Right atrium auricular region (tissue), 2 donors: Measurements from ENCODE around the gene SH3TC2. TPM values are rescaled to one million over a fixed set of nuclear protein-coding genes. Genes with fewer than 3 reads are reported as not detected.

Source experiments
- DNase-seq: peaks from one replicate; pipeline ENCODE4 v3.0.0-alpha.2; 2019; ENCODE audit warnings: low spot score
- H3K27ac ChIP-seq, 2 donors: fragments of 200-600 bp; sonication (generic); 1 replicate in 1 of 2; 2 replicates in 1 of 2; pipeline ENCODE4 v1.5.1; 2016 to 2019
- H3K27me3 ChIP-seq, 2 donors: fragments of 200-600 bp; sonication (generic); one replicate each; pipeline versions ENCODE4 v1.5.1 to v1.6.0; 2017 to 2019
- H3K36me3 ChIP-seq: fragments of 200-600 bp; sonication (generic); one replicate; pipeline ENCODE4 v1.5.1; 2016
- H3K4me1 ChIP-seq, 2 donors: fragments of 200-600 bp; sonication (generic); one replicate each; pipeline versions ENCODE4 v1.5.1 to v1.6.0; 2017 to 2019
- H3K4me3 ChIP-seq, 2 donors: fragments of 200-600 bp; sonication (generic); 1 replicate in 1 of 2; 2 replicates in 1 of 2; pipeline ENCODE4 v1.5.1; 2017 to 2019; ENCODE audit warnings: mild to moderate bottlenecking in 1 of 2, moderate library complexity in 1 of 2
- H3K9me3 ChIP-seq, 2 donors: fragments of 200-600 bp; sonication (generic); one replicate each; pipeline ENCODE4 v1.5.1; 2019
- CTCF ChIP-seq, 2 donors: fragments of 200-600 bp; sonication (generic); IDR thresholded peaks; one replicate each; pipeline ENCODE4 v1.5.1; 2019; ENCODE audit warnings: antibody characterized with exemption in 2 of 2
- total RNA-seq, 2 donors: library from RNA; depleted of rRNA; stranded (reverse); fragments of >200 nt; gene quantifications; one replicate each; pipeline ENCODE4 v1.1.0, GENCODE V29; 2016

The SH3TC2 gene
- total RNA-seq, 2 donors from 2014 or later, result 4.7 to 13.1 TPM

- no peaks in the 10 kb centered on the region for H3K27me3 ChIP-seq
- no peaks in the 10 kb centered on the region for H3K36me3 ChIP-seq
- peaks cover 0 to 14% of the 10 kb centered on the region in 2 donors for H3K4me1 ChIP-seq
- H3K4me3 ChIP-seq, result no peak overlapping the region
- no peak overlapping the region for H3K27ac ChIP-seq
- TF ChIP-seq CTCF (IDR thresholded peaks at IDR 0.05), result no peak
- no peak for DNase-seq
- H3K9me3 ChIP-seq, result no peaks in the 10 kb centered on the region
Observed at GRCh38 chr5:149038336-149039080, 24.4 kb downstream of the SH3TC2 start.

DNA sequence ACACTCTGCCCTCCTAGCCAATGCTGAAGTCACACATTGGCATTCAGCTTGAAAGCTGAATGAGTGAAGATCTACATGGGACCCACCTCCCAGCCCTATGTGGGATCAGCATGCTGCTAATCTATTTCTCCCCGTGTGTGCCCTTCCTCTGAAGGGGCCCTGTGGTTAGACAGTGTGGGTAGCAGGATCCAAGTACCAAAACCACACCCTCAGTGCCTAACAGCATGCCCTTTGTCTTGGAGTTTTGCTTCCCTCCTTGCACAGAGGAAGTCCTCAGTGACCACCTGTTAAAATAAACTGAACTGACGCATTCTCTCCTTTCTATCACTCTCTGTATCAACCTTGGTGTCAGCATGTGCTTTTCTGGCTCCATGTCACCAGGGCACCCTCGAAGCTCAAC, 25.0 kb downstream of the SH3TC2 start:
- no peak for TF ChIP-seq CTCF (IDR thresholded peaks at IDR 0.05)
- H3K4me1 ChIP-seq, result peaks cover 0 to 14% of the 10 kb centered on the region in 2 donors
- no peaks in the 10 kb centered on the region for H3K36me3 ChIP-seq
- no peak overlapping the region for H3K27ac ChIP-seq
- H3K9me3 ChIP-seq, result no peaks in the 10 kb centered on the region
- no peaks in the 10 kb centered on the region for H3K27me3 ChIP-seq
- no peak for DNase-seq
- no peak overlapping the region for H3K4me3 ChIP-seq

DNA sequence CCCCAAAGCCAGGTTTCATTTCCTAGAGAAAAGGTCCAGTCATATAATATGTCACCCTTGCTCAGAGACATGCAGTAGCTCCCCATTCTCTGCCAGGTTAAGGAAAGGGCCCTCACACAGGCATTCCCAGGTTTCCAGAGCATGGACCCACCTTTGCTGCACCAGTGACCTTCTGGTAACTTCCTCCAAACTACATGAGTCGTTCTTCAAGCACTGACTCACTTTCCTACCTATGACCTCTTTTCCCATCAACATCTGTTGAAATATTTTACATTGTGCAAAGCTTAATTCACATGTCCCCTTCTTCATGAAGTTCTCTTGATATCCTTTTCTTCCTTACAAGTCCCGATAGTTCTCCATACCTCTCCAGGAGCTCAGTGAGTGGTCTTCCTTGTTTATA, 25.9 kb downstream of the SH3TC2 start:
- H3K4me3 ChIP-seq, result no peak overlapping the region
- no peak for TF ChIP-seq CTCF (IDR thresholded peaks at IDR 0.05)
- DNase-seq, result no peak
- peaks cover 0 to 14% of the 10 kb centered on the region in 2 donors for H3K4me1 ChIP-seq
- no peaks in the 10 kb centered on the region for H3K27me3 ChIP-seq
- H3K27ac ChIP-seq, result no peak overlapping the region
- H3K36me3 ChIP-seq, result no peaks in the 10 kb centered on the region
- H3K9me3 ChIP-seq, result no peaks in the 10 kb centered on the region

DNA sequence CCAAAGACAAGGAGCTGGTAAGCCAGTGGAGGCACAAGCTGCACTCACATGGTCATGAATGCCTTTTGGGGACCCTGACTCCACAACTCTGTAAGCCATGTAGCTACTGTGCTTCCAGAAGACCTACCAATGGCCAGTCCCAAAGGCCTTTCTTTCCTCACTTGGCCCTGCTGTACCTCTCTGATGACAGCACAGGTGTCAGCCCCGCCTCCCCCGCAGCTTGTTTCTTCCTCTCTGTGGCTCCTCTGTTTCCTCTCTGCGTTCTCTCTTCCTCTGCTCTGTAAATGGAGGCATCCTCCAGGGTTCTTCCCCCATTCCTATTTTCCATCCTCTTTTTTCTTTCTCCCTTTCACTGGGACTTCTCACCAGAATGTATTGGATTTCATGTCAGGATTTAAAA, 26.7 kb downstream of the SH3TC2 start:
- Histone ChIP-seq H3K9me3 (no peaks in the 10 kb centered on the region), H3K36me3 (no peaks in the 10 kb centered on the region), H3K27me3 (no peaks in the 10 kb centered on the region), H3K4me3 (no peak overlapping the region), H3K27ac (no peak overlapping the region), H3K4me1 (peaks cover 0 to 14% of the 10 kb centered on the region in 2 donors)
- no peak for TF ChIP-seq CTCF (IDR thresholded peaks at IDR 0.05)
- no peak for DNase-seq

DNA sequence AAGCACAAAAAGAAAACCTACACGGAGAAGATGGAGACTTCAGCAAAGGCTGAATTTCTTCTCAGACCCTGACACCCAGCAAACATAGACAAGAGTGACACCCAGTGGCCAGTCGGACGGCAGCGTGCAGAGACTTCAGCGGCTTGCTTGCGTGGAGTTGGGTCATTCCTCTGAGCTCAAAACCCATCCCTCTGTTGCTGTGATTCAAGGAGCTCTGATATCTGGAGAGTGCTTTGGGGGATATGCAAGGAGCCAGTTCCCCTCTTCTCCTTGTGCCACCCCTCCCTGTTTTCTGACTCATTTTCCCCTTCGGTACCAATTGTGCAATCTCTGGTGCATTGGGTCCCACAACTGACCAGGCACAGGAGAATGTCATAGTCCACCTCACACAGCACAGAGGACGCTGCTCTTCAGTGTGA, 27.5 kb downstream of the SH3TC2 start:
- no peaks in the 10 kb centered on the region for H3K9me3 ChIP-seq
- H3K4me1 ChIP-seq, result peaks cover 0 to 13% of the 10 kb centered on the region in 2 donors
- H3K4me3 ChIP-seq, result no peak overlapping the region
- H3K27me3 ChIP-seq, result no peaks in the 10 kb centered on the region
- no peak overlapping the region for H3K27ac ChIP-seq
- H3K36me3 ChIP-seq, result no peaks in the 10 kb centered on the region
- DNase-seq, result peak; percentile 85
- peak; percentile 63 to 88 for TF ChIP-seq CTCF (IDR thresholded peaks at IDR 0.05)
